ENCODE data around the gene PLPPR1. TPM values are rescaled to one million over a fixed set of nuclear protein-coding genes. Genes with fewer than 3 reads are reported as not detected.

PLPPR1 gene
- total RNA-seq, 6 experiments from 2014 or later: not detected

- H3K27me3 Mint-ChIP-seq (ENCODE audit: insufficient read depth): no peaks in the 10 kb centered on the region
- H3K4me3 Mint-ChIP-seq: no peak overlapping the region
- H3K4me1 Mint-ChIP-seq (ENCODE audit: low read depth): no peaks in the 10 kb centered on the region
- DNase-seq: no peak
- no peaks in the 10 kb centered on the region; the same call in 1 of the 2 replicates for H3K36me3 Mint-ChIP-seq (ENCODE audit: low read depth)
- H3K9me3 Mint-ChIP-seq: peaks cover 12% of the 10 kb centered on the region
- no peak for TF ChIP-seq CTCF (IDR thresholded peaks at IDR 0.05)
- no peak overlapping the region for H3K27ac Mint-ChIP-seq
These were observed 191.8 kb downstream of the PLPPR1 start for GRCh38 chr9:101220341-101220740.

GRCh38 chr9:101225271-101225670 is 196.7 kb downstream of the PLPPR1 start:
- Mint-ChIP-seq H3K4me3 (no peak overlapping the region), H3K4me1 (ENCODE audit: low read depth) (no peaks in the 10 kb centered on the region), H3K36me3 (ENCODE audit: low read depth) (no peaks in the 10 kb centered on the region), H3K27me3 (ENCODE audit: insufficient read depth) (no peaks in the 10 kb centered on the region), H3K9me3 (peaks cover 22% of the 10 kb centered on the region), H3K27ac (no peak overlapping the region)
- TF ChIP-seq CTCF (IDR thresholded peaks at IDR 0.05): no peak
- no peak for DNase-seq

- DNase-seq: no peak
- H3K27me3 Mint-ChIP-seq (ENCODE audit: insufficient read depth): no peaks in the 10 kb centered on the region
- no peaks in the 10 kb centered on the region for H3K4me1 Mint-ChIP-seq (ENCODE audit: low read depth)
- TF ChIP-seq CTCF (IDR thresholded peaks at IDR 0.05): no peak
- peaks cover 22% of the 10 kb centered on the region for H3K9me3 Mint-ChIP-seq
- H3K36me3 Mint-ChIP-seq (ENCODE audit: low read depth): no peaks in the 10 kb centered on the region
- no peak overlapping the region for H3K27ac Mint-ChIP-seq
- H3K4me3 Mint-ChIP-seq: no peak overlapping the region
These were observed 197.6 kb downstream of the PLPPR1 start for GRCh38 chr9:101226161-101226560.

GRCh38 chr9:101226803-101227202 is 198.3 kb downstream of the PLPPR1 start:
- Mint-ChIP-seq H3K27ac (no peak overlapping the region), H3K36me3 (ENCODE audit: low read depth) (no peaks in the 10 kb centered on the region), H3K4me1 (ENCODE audit: low read depth) (no peaks in the 10 kb centered on the region), H3K9me3 (peaks cover 22% of the 10 kb centered on the region), H3K4me3 (no peak overlapping the region), H3K27me3 (ENCODE audit: insufficient read depth) (no peaks in the 10 kb centered on the region)
- TF ChIP-seq CTCF (IDR thresholded peaks at IDR 0.05): no peak
- no peak for DNase-seq

GRCh38 chr9:101229606-101230005 is 201.1 kb downstream of the PLPPR1 start:
- Mint-ChIP-seq H3K27me3 (ENCODE audit: insufficient read depth) (no peaks in the 10 kb centered on the region), H3K4me1 (ENCODE audit: low read depth) (no peaks in the 10 kb centered on the region)
- TF ChIP-seq CTCF (IDR thresholded peaks at IDR 0.05): no peak

GRCh38 chr9:101232405-101232977 is 204.0 kb downstream of the PLPPR1 start:
- no peaks in the 10 kb centered on the region for H3K27me3 Mint-ChIP-seq (ENCODE audit: insufficient read depth)
- H3K4me3 Mint-ChIP-seq: no peak overlapping the region
- no peaks in the 10 kb centered on the region for H3K4me1 Mint-ChIP-seq (ENCODE audit: low read depth)
- peaks cover 13% of the 10 kb centered on the region for H3K9me3 Mint-ChIP-seq
- H3K36me3 Mint-ChIP-seq (ENCODE audit: low read depth): no peaks in the 10 kb centered on the region
- TF ChIP-seq CTCF (IDR thresholded peaks at IDR 0.05): no peak
- H3K27ac Mint-ChIP-seq: no peak overlapping the region
- no peak for DNase-seq

More at GRCh38 chr9:101229606-101230005, 201.1 kb downstream of the PLPPR1 start:
- Mint-ChIP-seq H3K36me3 (ENCODE audit: low read depth) (no peaks in the 10 kb centered on the region), H3K9me3 (peaks cover 18% of the 10 kb centered on the region), H3K27ac (no peak overlapping the region), H3K4me3 (no peak overlapping the region)
- DNase-seq: no peak

All from HFFc6 (cell line).